Stimulated activated naive CD4-positive, alpha-beta T cell treated with Interleukin-2 at 50 U/mL for 16 hours (primary cell): Measurements from ENCODE around the gene FBXO17.
"Not testable (repeated sequence)": the region's sequence is repeated elsewhere in the genome, so short reads cannot be mapped to it uniquely, and the experiment has no call there.

Source experiments
- DNase-seq: peaks from one replicate; lab custom pipeline; 2025; lab: John Stamatoyannopoulos, UW

The FBXO17 gene

DNA sequence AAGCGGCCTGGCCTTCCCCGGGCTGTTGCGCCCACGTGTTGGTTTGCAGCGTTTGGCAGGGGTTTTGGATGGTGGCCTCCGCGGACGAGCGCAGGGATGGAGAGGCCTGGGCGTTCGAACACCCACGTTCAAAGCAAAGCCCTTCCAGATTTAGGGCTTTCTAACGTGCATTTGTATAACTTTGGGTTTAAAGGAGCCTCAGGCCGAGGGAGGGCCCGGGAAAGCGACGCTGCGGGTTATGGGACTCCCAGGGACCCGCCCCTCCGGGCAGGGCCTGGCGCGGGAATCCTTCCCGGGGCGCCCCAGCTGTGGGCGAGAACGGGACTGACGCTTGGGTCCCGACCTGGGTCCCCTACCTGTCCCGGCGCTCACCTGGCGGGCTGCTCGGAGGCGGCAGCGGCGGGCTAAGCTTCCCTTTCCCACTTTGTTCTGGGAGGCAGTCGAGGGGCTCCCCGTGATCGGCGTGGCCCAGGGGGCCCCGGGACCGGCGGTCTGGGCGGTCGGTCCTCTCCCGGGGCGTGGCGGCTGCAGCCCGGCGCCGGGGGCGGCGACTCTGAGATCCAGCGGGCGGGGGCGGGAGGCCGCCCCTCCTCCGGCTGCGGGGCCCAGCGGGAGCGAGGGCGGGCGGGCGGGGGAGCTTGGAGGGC is at the start of gene FBXO17:
Gene FBXO17 (minus strand): TSS at position 529 of the 647 bp plus-strand sequence. CDS start 25,423 bp downstream, outside the sequence.
- no peak for DNase-seq

DNA sequence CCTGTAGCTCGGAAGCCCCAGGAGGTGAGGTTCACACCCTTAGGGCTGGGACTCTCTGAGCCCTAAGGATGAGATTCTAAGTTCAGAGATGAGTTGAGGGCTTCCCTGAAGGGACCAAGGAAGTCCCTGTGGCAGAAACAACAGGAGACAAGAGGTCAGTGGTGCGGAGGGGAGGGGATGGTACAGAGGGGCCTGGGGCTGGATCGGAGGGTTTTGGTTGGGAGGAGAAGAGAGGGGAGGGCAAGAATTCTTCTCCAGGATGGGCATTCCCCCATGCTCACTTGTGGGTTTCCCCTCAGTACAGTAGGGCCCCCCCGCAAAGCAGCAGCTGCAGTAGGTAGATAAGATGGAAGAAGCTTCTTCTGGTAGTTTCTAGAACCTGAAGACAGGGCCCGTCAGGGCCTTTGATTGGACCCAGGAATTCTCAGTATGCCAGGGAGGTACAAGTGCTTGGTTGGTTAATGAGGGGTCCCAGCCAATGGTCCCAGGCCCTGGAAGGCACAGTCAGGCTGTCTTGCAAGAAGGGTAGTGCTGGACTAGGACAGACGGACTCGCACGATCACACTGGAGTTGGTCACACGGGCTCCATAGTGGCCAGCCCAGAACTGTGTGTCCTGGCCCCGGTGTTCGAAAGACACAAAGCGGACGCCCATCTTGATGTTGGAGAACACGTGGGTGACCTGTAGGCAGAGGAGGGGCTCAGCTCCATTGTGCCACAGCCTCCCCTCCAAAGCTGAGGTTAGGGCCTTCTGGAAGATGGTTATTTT is 49.5 kb upstream of the FBXO17 start:
- DNase-seq: no peak

GRCh38 chr19:39021063-39021462 is 45.5 kb upstream of the FBXO17 start:
- no peak for DNase-seq

- no peak for DNase-seq
Measured at GRCh38 chr19:39017646-39018045, 42.1 kb upstream of the FBXO17 start.

DNA sequence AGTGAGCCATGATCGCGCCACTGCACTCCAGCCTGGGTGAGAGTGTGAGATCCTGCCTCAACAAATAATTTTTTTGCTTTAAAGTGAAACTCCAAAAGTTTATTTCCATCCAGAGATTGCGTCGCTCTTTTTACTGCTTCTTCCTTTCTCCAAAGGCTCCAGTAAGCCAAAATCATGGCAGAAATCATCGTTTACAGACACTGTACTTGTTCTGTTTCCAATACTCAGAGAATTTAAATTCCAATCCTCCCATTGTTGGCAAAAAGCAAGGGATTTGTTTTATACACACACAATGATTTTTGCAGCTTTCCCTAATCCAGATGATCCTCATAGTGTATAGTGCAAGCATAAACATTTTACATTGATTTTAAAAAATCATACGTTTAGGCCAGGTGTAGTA is 41.5 kb upstream of the FBXO17 start:
- no peak for DNase-seq

DNA sequence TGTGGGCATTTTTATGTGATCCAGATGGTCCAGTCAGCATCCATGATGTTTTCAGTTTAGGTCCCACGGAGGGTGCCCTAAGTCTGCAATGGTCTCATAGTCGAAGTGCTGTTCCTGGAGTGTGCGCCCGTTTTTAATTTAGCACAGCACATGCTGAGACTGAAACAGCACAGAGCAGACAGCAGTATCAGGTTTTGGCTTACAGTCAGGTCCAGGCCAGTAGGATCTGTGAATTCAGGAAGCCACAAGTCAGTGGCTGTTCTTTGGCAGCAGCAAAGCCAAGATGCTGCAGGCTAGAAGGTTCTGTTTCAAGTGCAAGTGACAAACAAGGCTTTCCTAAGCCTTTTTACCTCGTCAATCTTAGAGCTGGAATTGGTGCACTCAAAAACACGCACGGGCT is 38.5 kb upstream of the FBXO17 start:
- no peak for DNase-seq

DNA sequence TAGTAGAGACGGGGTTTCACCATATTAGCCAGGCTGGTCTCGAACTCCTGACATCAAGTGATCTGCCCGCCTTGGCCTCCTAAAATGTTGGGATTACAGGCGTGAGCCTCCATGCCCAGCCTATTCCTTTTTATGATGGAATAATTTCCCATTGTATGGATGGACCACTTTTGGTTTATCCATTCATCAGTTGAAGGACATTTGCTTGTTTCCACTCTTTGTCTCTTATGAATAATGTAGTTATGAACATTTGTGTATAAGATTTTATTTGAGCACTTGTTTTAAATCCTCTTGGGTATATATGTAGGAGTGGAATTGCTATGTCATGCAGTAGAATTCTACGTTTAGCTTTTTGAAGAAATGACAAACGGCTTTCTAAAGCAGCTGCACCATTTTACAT is 33.5 kb upstream of the FBXO17 start:
- no peak for DNase-seq

DNA sequence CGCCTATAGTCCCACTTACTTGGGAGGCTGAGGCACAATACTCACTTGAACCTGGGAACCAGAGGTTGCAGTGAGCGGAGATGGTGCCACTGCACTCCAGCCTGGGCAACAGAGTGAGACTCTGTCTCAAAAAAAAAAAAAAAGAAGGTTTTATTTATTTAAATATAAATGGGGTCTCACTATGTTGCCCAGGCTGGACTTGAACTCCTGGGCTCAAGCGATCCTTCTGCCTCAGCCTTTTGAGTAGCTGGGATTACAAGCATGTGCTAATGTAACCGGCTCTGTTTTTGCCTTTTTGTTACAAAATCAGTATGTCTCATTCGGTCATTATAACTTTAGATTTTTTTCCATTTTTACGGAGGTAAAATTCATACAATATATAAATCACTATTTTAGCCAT is 32.6 kb upstream of the FBXO17 start:
- DNase-seq: no peak

DNA sequence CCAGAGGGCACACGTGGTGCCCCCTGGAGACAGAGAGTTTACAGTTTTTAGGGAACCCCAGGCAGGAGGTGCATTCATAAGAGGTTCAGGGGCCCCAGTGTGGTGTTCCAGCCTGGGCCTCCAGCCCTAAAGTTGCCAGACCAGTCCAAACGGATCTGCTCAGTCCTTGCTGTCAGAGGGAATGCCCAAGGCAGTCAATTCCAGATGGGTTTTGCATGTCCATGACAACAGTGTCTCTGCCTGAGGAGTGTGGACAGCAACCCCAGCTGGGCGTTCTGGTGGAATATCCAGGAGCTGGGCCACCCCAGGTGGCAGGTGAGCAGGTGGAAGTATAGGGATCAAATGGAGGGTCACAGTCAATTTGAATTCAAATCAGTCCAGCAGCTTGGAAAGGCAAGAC is 31.6 kb upstream of the FBXO17 start:
- DNase-seq: no peak

GRCh38 chr19:39004403-39004802 is 28.9 kb upstream of the FBXO17 start:
- DNase-seq: no peak

GRCh38 chr19:39003796-39004195 is 28.3 kb upstream of the FBXO17 start:
- DNase-seq: no peak

GRCh38 chr19:39003188-39003587 is 27.6 kb upstream of the FBXO17 start:
- no peak for DNase-seq

GRCh38 chr19:39001041-39001440 is 25.5 kb upstream of the FBXO17 start:
- no peak for DNase-seq

DNA sequence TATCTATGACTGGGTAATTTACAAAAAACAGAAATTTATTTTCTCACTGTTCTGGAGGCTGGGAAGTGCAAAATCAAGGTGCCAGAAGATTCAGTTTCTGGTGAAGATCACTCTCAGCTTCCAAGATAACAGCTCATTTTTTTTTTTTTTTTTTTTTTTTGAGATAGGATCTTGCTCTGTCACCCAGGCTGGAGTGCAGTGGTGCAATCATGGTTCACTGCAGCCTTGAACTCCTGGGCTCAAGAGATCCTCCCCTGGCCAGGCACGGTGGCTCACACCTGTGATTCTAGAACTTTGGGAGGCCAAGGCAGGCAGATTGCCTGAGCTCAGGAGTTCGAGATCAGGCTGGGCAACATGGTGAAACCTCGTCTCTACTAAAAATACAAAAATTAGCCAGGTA is 22.0 kb upstream of the FBXO17 start:
- DNase-seq: not testable (repeated sequence)

GRCh38 chr19:38993271-38993670 is 17.7 kb upstream of the FBXO17 start:
- no peak for DNase-seq

DNA sequence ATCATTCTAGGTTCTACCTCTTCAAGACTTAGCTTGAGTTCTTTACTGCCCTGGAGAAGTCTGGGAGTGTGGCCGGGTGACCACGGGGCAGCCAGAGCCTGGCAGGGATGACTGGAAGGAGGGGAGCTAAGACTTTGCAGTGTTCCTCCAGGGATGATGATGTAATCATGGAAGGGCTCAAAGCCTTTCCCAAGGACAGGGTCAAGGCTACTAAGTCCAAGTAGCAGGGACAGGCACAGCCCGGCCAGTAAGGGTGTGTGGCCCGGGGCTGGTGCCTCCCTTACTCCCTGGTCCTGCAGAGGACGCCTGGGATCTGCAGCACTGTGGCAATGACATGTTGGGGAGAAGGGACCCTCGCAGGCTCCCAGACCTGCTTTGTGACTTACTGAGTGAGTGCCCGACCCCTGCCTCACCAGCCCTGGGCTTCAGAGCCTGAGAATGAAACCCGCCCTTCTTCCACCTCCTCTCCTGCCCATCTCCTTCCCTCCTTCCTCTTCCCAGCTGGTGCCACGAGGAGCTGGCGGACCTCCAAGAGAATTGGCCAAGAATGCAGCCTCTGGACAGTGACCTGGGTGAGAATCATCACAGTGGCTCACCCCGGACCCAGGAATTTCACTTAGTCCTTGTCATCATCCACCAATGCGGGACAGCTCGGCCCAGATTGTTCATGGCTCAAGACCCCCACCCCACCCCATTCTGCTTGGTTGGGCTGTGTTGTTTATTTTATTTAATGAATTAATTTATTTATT is 15.6 kb upstream of the FBXO17 start:
- no peak for DNase-seq

- DNase-seq: not testable (repeated sequence)
Measured at GRCh38 chr19:38989614-38990013, 14.1 kb upstream of the FBXO17 start.

- DNase-seq: no peak
Measured at GRCh38 chr19:38989066-38989605, 13.6 kb upstream of the FBXO17 start.

GRCh38 chr19:38988627-38989026 is 13.1 kb upstream of the FBXO17 start:
- not testable (repeated sequence) for DNase-seq

DNA sequence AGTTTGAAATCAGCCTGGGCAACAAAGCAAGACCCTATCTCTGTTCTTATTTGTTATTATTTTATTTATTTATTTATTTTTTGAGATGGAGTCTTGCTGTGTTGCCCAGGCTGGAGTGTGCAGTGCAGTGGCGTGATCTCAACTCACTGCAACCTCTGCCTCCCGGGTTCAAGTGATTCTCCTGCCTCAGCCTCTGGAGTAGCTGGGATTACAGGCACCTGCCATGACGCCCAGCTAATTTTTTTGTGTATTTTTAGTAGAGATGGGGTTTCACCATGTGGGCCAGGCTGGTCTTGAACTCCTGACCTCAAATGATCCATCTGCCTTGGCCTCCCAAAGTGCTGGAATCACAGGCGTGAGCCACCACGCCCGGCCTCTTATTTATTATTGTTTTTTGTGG is 12.2 kb upstream of the FBXO17 start:
- DNase-seq: not testable (repeated sequence)

- no peak for DNase-seq
Measured at GRCh38 chr19:38985262-38985661, 9.7 kb upstream of the FBXO17 start.

DNA sequence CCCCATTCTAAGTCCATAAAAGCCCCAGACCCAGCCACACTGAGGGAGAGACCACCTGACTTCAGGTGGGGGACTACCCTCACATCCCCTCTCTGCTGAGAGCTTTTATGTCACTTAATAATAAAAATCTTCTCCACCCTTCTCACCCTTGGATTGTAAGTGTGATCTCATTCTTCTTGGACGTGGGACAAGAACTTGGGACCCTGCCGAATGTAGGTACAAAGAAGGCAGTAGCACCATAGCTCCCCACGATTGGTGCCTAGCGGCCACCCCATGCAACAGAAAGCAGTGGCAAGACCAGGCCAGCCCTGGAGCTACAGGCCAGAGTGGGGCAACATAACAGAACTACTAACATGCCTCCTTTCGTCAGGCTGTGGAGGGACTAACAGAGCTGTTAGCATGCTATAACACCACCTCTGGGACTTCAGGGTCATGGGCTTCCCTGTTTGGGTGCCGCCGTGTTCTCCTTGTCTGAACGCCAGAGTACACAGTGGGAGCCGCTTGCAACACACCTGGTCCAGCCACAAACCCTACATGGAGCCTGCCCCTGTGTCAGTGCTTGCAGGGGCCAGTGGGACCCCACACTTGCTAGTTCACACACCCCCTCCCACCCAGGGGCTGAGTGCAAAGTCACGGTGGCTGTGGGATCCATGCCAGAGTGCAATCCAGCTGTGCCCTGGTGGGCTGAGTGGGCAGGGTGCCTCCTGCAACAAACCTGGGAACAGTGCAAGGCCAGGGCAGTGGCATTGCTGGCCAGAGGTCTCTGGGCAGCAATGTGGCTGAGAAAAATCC is 5.2 kb upstream of the FBXO17 start:
- DNase-seq: no peak
